ENCODE data around the gene OBI1. TPM values are rescaled to one million over a fixed set of nuclear protein-coding genes. Genes with fewer than 3 reads are reported as not detected.

OBI1 gene
- total RNA-seq, result 10.4 and 10.9 TPM in 2 replicates

GRCh38 chr13:78658630-78659449 is at the start of gene OBI1:
Gene OBI1 (minus strand): TSS chr13:78659155. CDS start chr13:78659120, 35 bp downstream.

GRCh38 chr13:78603240-78603957 is 55.6 kb downstream of the OBI1 start, which contains the start of gene POU4F1:
Gene POU4F1 (minus strand): TSS chr13:78603552. CDS start chr13:78603326, 226 bp downstream.

Other genes with a start within 250 kb of the OBI1 start
- not detected in 2 replicates for gene POU4F1, start 55.6 kb downstream of the OBI1 start, total RNA-seq

All from airway epithelial cell (primary cell).